ENCODE results near the gene RPAP2. TPM values are rescaled to one million over a fixed set of nuclear protein-coding genes. Genes with fewer than 3 reads are reported as not detected.
A peak's percentile ranks its signal among the peaks of the same experiment; 100 is the strongest.
"Not testable (repeated sequence)": the region's sequence is repeated elsewhere in the genome, so short reads cannot be mapped to it uniquely, and the experiment has no call there.

RPAP2 gene
- 10 to 100 TPM; 31.5 to 32.2 TPM for total RNA-seq

DNA sequence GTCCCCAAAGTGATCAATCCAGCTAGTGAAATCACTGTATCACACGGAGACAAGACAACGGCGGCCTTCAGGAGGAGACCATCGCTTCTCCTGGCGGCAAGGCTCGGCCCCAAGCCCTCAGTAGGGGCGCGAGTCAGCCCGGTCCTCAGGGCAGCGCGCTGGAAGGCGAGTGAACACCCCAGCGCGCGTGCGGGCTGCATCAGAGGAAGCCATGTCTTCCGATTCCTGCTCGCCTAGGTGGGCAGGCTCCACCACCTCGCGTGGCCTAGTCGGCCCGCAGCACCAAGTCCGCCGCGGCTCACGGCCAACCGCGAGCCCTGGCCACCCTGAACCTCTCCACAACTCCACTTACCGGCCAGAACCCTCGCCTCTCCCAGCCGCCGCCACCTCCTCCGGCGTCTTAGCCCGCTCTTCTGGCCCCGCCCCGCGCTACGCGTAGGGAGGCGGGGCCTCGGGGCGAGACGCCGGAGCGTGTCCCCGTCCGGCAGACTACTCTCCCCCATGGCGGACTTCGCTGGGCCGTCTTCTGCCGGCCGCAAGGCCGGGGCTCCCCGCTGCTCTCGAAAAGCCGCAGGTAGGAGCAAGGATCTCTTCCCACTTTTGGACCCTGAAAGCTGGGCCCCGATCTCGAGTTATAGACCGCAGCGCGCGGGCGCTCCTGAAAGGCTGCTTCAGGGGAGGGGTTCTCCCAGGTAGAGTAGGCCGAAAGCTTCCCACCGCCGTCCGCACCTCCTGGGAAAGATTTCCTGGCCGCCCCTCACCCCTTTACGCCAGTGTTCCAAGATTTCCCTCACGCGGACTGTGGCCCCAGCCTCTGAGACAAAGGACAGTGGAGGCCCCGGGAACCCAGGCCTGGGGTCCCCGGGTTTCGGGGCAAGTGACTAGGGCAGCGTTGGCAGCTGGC lies at the start of gene RPAP2, which contains the start of gene GLMN:
RPAP2 (plus strand) TSS at position 487 of the 904 bp plus-strand sequence; CDS start at position 502, 15 bp downstream.
GLMN (minus strand) TSS at position 415 of the 904 bp plus-strand sequence. CDS start 988 bp downstream, outside the sequence.
- Mint-ChIP-seq H3K4me1 (ENCODE audit: low read depth) (peaks cover 30% of the 10 kb centered on the region), H3K9me3 (no peaks in the 10 kb centered on the region), H3K27me3 (no peaks in the 10 kb centered on the region), H3K36me3 (ENCODE audit: low read depth) (peaks cover 39% of the 10 kb centered on the region), H3K27ac (peak within 1 kb of the TSS; percentile 98), H3K4me3 (peak within 1 kb of the TSS; percentile 84)
- intact Hi-C loops (cut with micrococcal nuclease) = loop anchor here (10.0 kb wide), 1 partner anchor 294 kb away; no protein-coding TSS in a partner anchor
- CTCF ChIA-PET = interaction anchor here (0.6 to 1.2 kb wide), 9 partner anchors 9 to 305 kb away, joined by 3 to 7 read pairs (median 3); no protein-coding TSS in a partner anchor
- ATAC-seq = peak; percentile 98
- DNase-seq = peak; percentile 75
- TF ChIP-seq, protein P1, sequence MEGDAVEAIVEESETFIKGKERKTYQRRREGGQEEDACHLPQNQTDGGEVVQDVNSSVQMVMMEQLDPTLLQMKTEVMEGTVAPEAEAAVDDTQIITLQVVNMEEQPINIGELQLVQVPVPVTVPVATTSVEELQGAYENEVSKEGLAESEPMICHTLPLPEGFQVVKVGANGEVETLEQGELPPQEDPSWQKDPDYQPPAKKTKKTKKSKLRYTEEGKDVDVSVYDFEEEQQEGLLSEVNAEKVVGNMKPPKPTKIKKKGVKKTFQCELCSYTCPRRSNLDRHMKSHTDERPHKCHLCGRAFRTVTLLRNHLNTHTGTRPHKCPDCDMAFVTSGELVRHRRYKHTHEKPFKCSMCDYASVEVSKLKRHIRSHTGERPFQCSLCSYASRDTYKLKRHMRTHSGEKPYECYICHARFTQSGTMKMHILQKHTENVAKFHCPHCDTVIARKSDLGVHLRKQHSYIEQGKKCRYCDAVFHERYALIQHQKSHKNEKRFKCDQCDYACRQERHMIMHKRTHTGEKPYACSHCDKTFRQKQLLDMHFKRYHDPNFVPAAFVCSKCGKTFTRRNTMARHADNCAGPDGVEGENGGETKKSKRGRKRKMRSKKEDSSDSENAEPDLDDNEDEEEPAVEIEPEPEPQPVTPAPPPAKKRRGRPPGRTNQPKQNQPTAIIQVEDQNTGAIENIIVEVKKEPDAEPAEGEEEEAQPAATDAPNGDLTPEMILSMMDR (IDR thresholded peaks at IDR 0.05) = peak; percentile 31
- POLR2A ChIA-PET = interaction anchor here (0.6 to 1.7 kb wide), 12 partner anchors 8 to 239 kb away, joined by 3 to 7 read pairs (median 3); partner anchors contain the start of gene GFI1

DNA sequence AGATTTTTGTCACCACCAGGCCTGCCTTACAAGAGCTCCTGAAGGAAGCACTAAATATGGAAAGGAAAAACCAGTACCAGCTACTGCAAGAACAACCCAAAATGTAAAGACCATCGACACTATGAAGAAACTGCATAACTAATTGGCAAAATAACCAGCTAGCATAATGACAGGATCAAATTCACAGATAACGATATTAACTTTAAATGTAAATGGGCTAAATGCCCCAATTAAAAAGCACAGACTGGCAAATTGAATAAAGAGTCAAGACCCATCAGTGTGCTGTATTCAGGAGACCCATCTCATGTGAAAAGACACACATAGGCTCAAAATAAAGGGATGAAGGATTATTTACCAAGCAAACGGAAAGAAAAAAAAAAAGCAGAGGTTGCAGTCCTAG lies 44.1 kb upstream of the RPAP2 start:
- POLR2A ChIA-PET; ATAC-seq; H3K4me3 Mint-ChIP-seq; intact Hi-C loops (cut with micrococcal nuclease); H3K27me3 Mint-ChIP-seq; H3K27ac Mint-ChIP-seq; DNase-seq; H3K4me1 Mint-ChIP-seq (ENCODE audit: low read depth): not testable (repeated sequence)
- CTCF ChIA-PET = interaction anchor here (1.0 kb wide), 1 partner anchor 9 kb away, joined by 3 read pairs; no protein-coding TSS in a partner anchor
- peaks cover 18% of the 10 kb centered on the region for H3K9me3 Mint-ChIP-seq
- peaks cover 68% of the 10 kb centered on the region for H3K36me3 Mint-ChIP-seq (ENCODE audit: low read depth)

DNA sequence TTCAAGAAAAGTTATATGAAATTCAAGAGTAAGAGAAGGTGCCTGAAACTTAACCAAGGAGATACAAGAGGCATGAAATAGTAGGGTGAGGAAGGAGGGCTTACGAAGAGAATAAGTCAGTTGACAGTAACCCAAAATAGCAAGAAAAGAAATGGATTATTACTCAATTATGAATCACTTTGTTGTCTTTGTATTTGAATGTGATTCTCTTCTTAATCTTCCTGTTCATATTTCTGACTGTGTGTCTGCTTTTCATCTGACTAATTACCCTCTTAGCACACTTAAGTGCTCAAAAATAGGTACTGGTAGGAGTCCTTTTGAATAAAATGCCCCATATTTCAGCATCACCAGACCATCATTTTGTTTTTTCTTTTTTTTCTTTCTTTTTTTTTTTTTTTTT lies 39.5 kb upstream of the RPAP2 start:
- Mint-ChIP-seq H3K27me3 (no peaks in the 10 kb centered on the region), H3K4me3 (no peak overlapping the region), H3K27ac (no peak overlapping the region), H3K9me3 (peaks cover 12% of the 10 kb centered on the region), H3K4me1 (ENCODE audit: low read depth) (peaks cover 3% of the 10 kb centered on the region), H3K36me3 (ENCODE audit: low read depth) (peaks cover 83% of the 10 kb centered on the region)
- no peak for DNase-seq
- ChIA-PET CTCF (no interaction called here), POLR2A (interaction anchor here (0.7 kb wide), 1 partner anchor 13 kb away, joined by 3 read pairs; no protein-coding TSS in a partner anchor)
- no peak for ATAC-seq
- intact Hi-C loops (cut with micrococcal nuclease) = no loop called here
- TF ChIP-seq, protein P1 (IDR thresholded peaks at IDR 0.05) = no peak

DNA sequence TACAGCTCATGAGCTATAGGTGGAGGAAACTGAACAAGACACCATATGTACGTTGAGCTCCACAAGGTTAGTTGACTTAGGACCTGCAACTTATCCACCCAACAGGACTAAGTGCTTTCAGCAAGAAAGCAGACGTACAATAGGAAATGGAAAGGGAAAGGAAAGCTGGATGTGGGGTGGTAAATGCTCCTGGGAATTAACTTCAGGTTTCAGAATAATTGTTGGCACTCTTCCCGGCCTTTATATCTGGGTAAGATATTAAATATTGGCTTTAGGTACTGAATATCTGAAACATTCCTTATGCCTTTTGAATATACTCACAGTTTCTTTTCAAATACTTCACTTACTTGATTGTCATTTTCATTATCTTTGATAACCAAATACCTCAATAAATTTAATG lies 36.3 kb upstream of the RPAP2 start:
- Mint-ChIP-seq H3K4me1 (ENCODE audit: low read depth) (peaks cover 5% of the 10 kb centered on the region), H3K36me3 (ENCODE audit: low read depth) (peaks cover 66% of the 10 kb centered on the region), H3K4me3 (no peak overlapping the region), H3K9me3 (no peaks in the 10 kb centered on the region), H3K27ac (no peak overlapping the region), H3K27me3 (no peaks in the 10 kb centered on the region)
- ChIA-PET POLR2A (no interaction called here), CTCF (no interaction called here)
- TF ChIP-seq, protein P1 (IDR thresholded peaks at IDR 0.05) = no peak
- no peak for ATAC-seq
- intact Hi-C loops (cut with micrococcal nuclease) = no loop called here
- DNase-seq = no peak

DNA sequence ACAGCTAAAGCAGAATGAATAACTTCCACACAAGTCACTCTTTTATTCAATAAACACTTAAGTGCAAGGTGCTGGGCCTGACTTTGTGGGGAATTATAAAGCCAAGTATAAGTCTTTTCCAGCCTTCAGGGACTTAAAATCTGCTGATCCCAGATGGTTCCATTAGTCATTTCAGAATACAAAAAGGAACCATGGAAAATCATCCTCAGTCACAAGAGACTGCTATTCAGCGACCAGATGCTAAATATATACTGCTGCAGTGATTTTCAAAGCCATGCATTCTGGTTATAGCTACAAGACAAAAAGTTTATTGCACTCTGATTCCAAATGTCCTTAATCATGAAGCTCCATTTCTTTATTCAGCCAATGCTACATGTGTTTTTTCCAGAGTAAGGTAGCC lies 25.8 kb upstream of the RPAP2 start:
- TF ChIP-seq, protein P1 (IDR thresholded peaks at IDR 0.05) = no peak
- intact Hi-C loops (cut with micrococcal nuclease) = no loop called here

More for the DNA sequence above, 25.8 kb upstream of the RPAP2 start:
- Mint-ChIP-seq H3K4me3 (no peak overlapping the region), H3K36me3 (ENCODE audit: low read depth) (peaks cover 45% of the 10 kb centered on the region), H3K27ac (no peak overlapping the region), H3K27me3 (no peaks in the 10 kb centered on the region), H3K9me3 (no peaks in the 10 kb centered on the region), H3K4me1 (ENCODE audit: low read depth) (peaks cover 2% of the 10 kb centered on the region)
- ChIA-PET POLR2A (interaction anchor here (0.6 to 1.5 kb wide), 3 partner anchors 16 to 87 kb away, joined by 3 read pairs; no protein-coding TSS in a partner anchor), CTCF (interaction anchor here (1.5 to 2.8 kb wide), 2 partner anchors 18 to 477 kb away, joined by 3 to 9 read pairs; no protein-coding TSS in a partner anchor)
- ATAC-seq (no peak), DNase-seq (no peak)
